Ammon's horn (tissue), 1 donor: ENCODE data around the gene TRAF2.

Experiments used
- DNase-seq: peaks from one replicate; pipeline ENCODE4 v3.0.0-alpha.2; 2016; ENCODE audit warnings: low spot score

TRAF2 gene

GRCh38 chr9:136937186-136938001, 51.1 kb downstream of the TRAF2 start:
- DNase-seq = no peak

- DNase-seq = no peak
These were observed 53.2 kb downstream of the TRAF2 start for GRCh38 chr9:136939431-136939995.

- DNase-seq = peak; percentile 89
These were observed 53.7 kb downstream of the TRAF2 start for GRCh38 chr9:136939996-136940525.

- no peak for DNase-seq
These were observed 54.4 kb downstream of the TRAF2 start for GRCh38 chr9:136940526-136941230.

GRCh38 chr9:136941231-136942111, 55.2 kb downstream of the TRAF2 start:
- no peak for DNase-seq

- DNase-seq = no peak
These were observed 56.0 kb downstream of the TRAF2 start for GRCh38 chr9:136942112-136942880.

- DNase-seq = no peak
These were observed 56.5 kb downstream of the TRAF2 start for GRCh38 chr9:136942881-136943230.

GRCh38 chr9:136943291-136944211, 57.2 kb downstream of the TRAF2 start:
- DNase-seq = no peak

GRCh38 chr9:136944212-136944518, 57.8 kb downstream of the TRAF2 start:
- DNase-seq = no peak

- peak; percentile 92 for DNase-seq
These were observed 58.4 kb downstream of the TRAF2 start, which contains the start of the genes C8G and FBXW5 for GRCh38 chr9:136944519-136945332. TSS of gene C8G (plus strand) at chr9:136945243. CDS start at chr9:136945321, 78 bp downstream. TSS of gene FBXW5 (minus strand) at chr9:136944738. CDS start at chr9:136944083, 655 bp downstream.

- no peak for DNase-seq
These were observed 59.3 kb downstream of the TRAF2 start for GRCh38 chr9:136945333-136946227.

GRCh38 chr9:136946228-136947027, 60.1 kb downstream of the TRAF2 start:
- no peak for DNase-seq

- peak; percentile 65 for DNase-seq
These were observed 60.9 kb downstream of the TRAF2 start for GRCh38 chr9:136947028-136947891.

GRCh38 chr9:136947955-136948510, 61.7 kb downstream of the TRAF2 start:
- peak; percentile 85 for DNase-seq

GRCh38 chr9:136949239-136949816, 63.0 kb downstream of the TRAF2 start:
- no peak for DNase-seq
